Hypothalamus (tissue), 51 donors: Measurements from ENCODE around the gene TMEM233.

Experiments used
- DNase-seq, 51 donors: peaks; one replicate each; lab custom pipeline; 2025; lab: John Stamatoyannopoulos, UW

The TMEM233 gene

DNA sequence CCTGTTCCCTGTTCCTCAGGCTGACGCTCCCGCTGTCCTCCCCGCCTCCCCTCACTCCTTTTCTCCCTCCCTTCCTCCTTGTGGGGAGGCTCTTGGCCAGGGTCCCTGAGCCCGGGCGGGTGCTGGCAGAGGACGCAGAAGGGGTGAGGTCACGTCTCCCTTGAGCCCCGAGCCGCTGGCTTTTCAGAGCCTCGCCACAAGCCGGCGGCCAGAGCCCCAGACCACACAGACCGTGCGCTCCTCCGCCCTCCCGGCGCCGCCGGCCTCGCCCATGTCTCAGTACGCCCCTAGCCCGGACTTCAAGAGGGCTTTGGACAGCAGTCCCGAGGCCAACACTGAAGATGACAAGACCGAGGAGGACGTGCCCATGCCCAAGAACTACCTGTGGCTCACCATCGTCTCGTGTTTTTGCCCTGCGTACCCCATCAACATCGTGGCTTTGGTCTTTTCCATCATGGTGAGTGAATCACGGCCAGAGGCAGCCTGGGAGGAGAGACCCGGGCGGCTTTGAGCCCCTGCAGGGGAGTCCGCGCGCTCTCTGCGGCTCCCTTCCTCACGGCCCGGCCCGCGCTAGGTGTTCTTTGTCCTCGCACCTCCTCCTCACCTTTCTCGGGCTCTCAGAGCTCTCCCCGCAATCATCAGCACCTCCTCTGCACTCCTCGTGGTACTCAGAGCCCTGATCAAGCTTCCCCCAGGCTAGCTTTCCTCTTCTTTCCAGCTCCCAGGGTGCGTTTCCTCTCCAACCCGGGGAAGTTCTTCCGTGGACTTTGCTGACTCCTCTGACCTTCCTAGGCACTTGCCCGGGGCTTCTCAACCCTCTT, at the start of gene TMEM233:
Gene TMEM233 (plus strand): TSS at position 197 of the 821 bp plus-strand sequence. CDS start 75 bp downstream, at position 272.
- peak in 1 of 51 donors; percentile 34 for DNase-seq

- peak in 40 of 51 donors; percentile 0 to 62 (median 22) for DNase-seq
These were observed 48.6 kb upstream of the TMEM233 start for GRCh38 chr12:119544765-119545625.

DNA sequence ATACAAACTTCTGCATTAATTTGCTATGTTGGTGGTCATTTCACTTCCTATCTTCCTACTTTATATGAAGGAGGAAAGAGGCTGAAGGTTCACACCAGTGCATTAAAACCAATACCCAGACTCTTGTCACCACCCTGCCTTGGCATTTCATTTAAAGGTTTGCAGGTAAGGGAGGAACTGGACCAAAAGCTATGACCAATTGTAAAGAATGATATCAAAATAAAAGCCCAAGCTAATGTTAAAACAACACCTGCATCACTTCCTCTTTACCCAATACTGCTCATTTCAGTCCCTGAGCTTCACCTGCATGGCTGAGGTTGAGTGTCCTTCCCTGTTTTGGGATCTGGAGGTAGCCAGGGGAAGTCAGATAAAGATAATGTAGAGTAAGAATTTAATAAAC, 47.2 kb upstream of the TMEM233 start:
- DNase-seq, result no peak

DNA sequence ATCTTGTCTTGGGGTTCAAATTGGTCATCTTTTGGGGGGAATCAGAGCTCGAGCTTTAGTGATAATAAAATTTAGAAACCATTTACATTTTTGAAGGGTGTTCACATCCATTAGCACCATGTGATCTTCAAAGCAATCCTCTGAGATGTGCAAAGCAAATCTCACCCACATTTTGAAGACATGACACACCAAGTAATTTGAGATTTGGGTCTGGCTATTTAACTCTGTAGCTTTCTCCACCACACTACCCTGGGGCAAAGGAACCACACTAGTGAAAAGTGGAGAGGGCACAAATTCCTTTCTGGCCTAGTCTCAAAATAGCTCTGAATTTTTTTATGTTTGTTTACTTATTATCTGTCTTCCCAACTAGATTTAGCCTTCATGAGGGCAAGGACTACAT, 46.6 kb upstream of the TMEM233 start:
- no peak for DNase-seq

GRCh38 chr12:119556854-119557253, 36.7 kb upstream of the TMEM233 start:
- DNase-seq, result no peak

GRCh38 chr12:119565404-119565803, 28.2 kb upstream of the TMEM233 start:
- no peak for DNase-seq

DNA sequence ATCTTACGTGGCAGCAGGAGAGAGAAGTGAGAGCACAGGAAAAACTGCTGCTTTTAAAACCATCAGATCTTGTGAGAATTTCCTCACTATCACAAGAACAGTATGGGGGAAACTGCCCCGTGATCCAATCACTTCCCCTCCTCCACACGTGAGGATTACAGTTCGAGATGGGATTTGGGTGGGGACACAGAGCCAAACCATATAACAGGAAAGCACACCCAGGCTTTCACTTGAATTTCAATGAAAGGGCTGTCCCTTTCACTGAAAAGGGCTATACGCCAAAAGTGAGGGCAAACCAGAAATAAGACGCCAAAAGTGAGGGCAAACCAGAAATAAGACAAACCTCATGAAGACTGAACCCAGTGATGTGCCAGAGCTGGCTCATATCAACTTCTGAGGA, 22.8 kb upstream of the TMEM233 start:
- DNase-seq, result no peak

DNA sequence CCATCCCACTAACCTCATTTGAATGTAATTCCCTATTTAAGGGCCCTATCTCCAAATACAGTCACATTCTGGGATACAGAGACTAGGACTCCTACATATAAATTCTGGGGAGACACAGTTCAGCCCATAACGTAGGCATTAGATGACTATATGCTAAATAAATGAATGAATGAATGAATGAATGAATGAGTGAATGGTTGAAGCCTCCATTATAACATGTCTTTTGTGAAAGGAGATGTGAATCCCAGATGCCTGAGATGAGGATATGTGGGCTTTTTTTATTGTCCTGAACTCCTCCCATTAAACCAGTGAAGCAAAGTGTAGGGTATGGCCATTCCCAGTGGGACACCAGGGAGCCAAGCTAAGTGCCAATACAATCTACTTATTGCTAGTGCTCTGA, 20.5 kb upstream of the TMEM233 start:
- no peak for DNase-seq

- DNase-seq, result no peak
These were observed 19.3 kb upstream of the TMEM233 start for GRCh38 chr12:119574255-119574654.

GRCh38 chr12:119576118-119576810, 17.3 kb upstream of the TMEM233 start:
- no peak for DNase-seq

DNA sequence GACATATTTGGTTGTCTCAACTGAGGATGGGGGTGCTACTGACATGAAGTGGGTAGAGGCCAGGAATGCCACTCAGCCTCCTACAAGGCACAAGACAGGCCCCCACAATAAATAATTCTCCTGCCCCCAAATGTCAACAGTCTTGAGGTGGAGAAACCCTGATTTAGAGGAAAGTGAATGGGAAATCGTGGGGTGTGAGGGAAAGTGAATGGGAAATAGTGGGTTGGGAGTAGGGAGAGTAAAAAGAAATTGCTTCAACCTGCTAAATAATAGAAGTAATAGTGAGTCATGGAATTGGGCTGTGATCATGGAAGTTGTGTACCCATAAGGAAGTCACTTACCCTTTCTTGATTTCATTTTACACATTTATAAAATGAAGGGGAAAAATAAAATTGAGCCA, 16.7 kb upstream of the TMEM233 start:
- DNase-seq, result no peak

- DNase-seq, result peak in 1 of 51 donors; percentile 23
These were observed 15.5 kb upstream of the TMEM233 start for GRCh38 chr12:119578112-119578511.

GRCh38 chr12:119589097-119589496, 4.5 kb upstream of the TMEM233 start:
- no peak for DNase-seq

DNA sequence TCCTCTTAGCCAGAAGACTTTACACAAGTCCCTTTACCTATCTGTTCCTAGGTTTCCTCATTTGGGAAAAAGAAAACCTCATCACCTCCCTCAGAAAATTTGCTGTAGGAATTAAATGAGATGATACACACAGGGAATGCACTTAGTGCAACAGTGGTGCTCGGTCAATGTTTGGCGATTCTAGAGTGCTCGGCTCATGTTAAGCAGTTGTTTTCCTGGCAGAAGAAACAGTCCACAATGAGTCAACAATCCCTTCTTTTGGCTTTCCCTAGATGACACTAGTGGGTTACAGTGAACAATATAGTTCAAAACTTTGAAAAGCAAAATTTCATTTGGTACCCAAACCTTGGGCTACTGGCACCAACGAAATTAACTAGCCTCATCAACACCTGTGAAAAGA, 3.9 kb upstream of the TMEM233 start:
- no peak for DNase-seq

DNA sequence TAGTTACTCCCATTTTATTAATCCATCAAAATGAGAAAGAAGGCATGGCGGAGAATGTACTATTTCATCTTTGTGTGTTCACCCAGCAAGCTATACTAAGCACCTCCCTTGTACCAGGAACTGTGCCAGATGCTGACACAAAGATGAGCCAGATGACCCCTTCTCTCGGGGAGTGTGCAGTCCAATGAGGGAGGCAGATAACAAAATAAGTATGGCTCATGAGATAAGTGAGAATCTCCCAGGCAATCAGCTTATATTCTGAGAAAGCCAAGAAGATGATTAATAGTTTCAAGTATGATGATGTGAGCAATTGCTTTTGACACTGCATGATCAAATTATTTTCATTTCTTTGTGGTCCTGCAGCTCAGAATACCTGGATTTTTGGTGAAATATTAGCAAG, 1.3 kb upstream of the TMEM233 start:
- peak in 1 of 51 donors; percentile 24 for DNase-seq

DNA sequence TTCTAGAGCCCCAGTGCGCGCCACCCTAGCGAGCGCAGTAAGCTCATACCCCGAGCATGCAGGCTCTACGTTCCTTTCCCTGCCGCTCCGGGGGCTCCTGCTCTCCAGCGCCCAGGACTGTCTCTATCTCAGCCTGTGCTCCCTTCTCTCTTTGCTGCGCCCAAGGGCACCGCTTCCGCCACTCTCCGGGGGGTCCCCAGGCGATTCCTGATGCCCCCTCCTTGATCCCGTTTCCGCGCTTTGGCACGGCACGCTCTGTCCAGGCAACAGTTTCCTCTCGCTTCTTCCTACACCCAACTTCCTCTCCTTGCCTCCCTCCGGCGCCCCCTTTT, 791 bp downstream of the TMEM233 start:
- DNase-seq, result no peak

- peak in 1 of 51 donors; percentile 15 for DNase-seq
These were observed 1.3 kb downstream of the TMEM233 start for GRCh38 chr12:119594772-119595445.

DNA sequence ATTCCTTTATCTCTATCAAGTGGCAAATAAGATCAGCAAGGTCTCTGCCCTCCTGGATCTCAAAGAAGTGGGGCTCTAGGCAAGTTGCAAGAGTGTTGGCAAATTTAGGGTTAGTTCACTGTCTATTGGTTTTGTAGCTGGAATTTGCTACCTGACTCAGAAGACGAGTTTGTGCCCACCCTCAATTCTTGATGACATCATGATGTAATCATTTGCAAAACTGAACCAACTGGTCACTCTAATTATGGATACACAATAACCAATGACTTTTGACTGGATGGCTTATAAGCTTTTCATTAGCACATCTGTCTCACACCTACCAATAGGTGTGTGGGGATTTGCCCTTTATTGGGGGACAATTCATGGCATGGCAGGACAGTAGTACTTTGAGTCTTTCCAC, 4.6 kb downstream of the TMEM233 start:
- DNase-seq, result no peak

- DNase-seq, result no peak
These were observed 8.5 kb downstream of the TMEM233 start for GRCh38 chr12:119601877-119602733.

DNA sequence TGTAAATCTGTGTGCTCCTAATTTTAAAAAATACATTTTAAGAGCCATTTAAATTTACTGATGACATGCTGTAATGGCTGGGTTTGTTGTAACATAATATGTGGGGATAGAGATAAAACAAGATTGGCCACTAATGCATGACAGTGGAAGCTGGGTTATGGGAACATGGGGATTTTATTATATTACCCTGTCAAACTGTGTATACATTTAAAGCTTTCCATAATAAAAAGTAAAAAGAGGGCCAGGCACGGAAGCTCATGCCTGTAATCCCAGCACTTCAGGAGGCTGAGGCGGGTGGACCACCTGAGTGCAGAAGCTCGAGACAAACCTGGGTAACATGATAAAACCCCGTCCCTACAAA, 9.1 kb downstream of the TMEM233 start:
- DNase-seq, result no peak
